GM23248 (cell line): ENCODE data around the gene ZNF474. TPM values are rescaled to one million over a fixed set of nuclear protein-coding genes. Genes with fewer than 3 reads are reported as not detected.

Source experiments
- DNase-seq: peaks from one replicate; pipeline ENCODE4 v3.0.0-alpha.2; 2015
- H2AFZ ChIP-seq: fragments of 200-600 bp; sonication (generic); 2 replicates; pipeline ENCODE4 v1.6.1; 2016; ENCODE audit warnings: antibody characterized with exemption
- H3F3A ChIP-seq: fragments of 200-600 bp; sonication (generic); 2 replicates; pipeline ENCODE4 v1.6.1; 2016; ENCODE audit warnings: mild to moderate bottlenecking, antibody characterized with exemption, mixed run types; ENCODE audit not compliant: insufficient read depth
- H3K27ac ChIP-seq: fragments of 200-600 bp; sonication (generic); 2 replicates; pipeline ENCODE4 v1.5.1; 2016; ENCODE audit warnings: mild to moderate bottlenecking
- H3K27me3 ChIP-seq: fragments of 200-600 bp; sonication (generic); replicated peaks from 2 replicates; pipeline ENCODE4 v1.6.1; 2016; ENCODE audit warnings: mild to moderate bottlenecking; ENCODE audit not compliant: insufficient read depth
- H3K36me3 ChIP-seq: fragments of 200-600 bp; sonication (generic); 2 replicates; pipeline ENCODE4 v1.6.1; 2016; ENCODE audit warnings: low read depth, mild to moderate bottlenecking
- H3K4me1 ChIP-seq: fragments of 200-600 bp; sonication (generic); 2 replicates; pipeline ENCODE4 v1.6.1; 2016; ENCODE audit warnings: mild to moderate bottlenecking; ENCODE audit not compliant: insufficient read depth
- H3K4me2 ChIP-seq: fragments of 200-600 bp; sonication (generic); one replicate; pipeline ENCODE4 v1.6.1; 2016; ENCODE audit warnings: mild to moderate bottlenecking; ENCODE audit not compliant: unreplicated experiment
- H3K4me3 ChIP-seq: fragments of 200-600 bp; sonication (generic); 2 replicates; pipeline ENCODE4 v1.5.1; 2016; ENCODE audit warnings: mild to moderate bottlenecking
- H3K79me2 ChIP-seq: fragments of 200-600 bp; sonication (generic); 2 replicates; pipeline ENCODE4 v1.6.1; 2016; ENCODE audit warnings: mild to moderate bottlenecking; ENCODE audit not compliant: insufficient read depth
- H3K9ac ChIP-seq: fragments of 200-600 bp; sonication (generic); 2 replicates; pipeline ENCODE4 v1.6.1; 2016; ENCODE audit warnings: mild to moderate bottlenecking
- H3K9me2 ChIP-seq: fragments of 200-600 bp; sonication (generic); 2 replicates; pipeline ENCODE4 v1.6.1; 2016; ENCODE audit warnings: mixed run types, mild to moderate bottlenecking, moderate library complexity; ENCODE audit not compliant: insufficient read depth
- H3K9me3 ChIP-seq: fragments of 200-600 bp; sonication (generic); one replicate; pipeline ENCODE4 v1.6.1; 2017; ENCODE audit warnings: low read depth
- H4K20me1 ChIP-seq: fragments of 200-600 bp; sonication (generic); 2 replicates; pipeline ENCODE4 v1.6.0; 2016; ENCODE audit not compliant: insufficient read depth
- EZH2 ChIP-seq: fragments of 200-600 bp; sonication (generic); IDR thresholded peaks from 2 replicates; pipeline ENCODE4 v1.6.1; 2018; ENCODE audit warnings: antibody characterized with exemption, mild to moderate bottlenecking; ENCODE audit not compliant: insufficient read depth, poor library complexity, severe bottlenecking
- EZH2phosphoT487 ChIP-seq: fragments of 200-600 bp; sonication (generic); IDR thresholded peaks from 2 replicates; pipeline ENCODE4 v1.6.1; 2018; ENCODE audit warnings: antibody characterized with exemption, moderate library complexity, mild to moderate bottlenecking, low read depth; ENCODE audit not compliant: insufficient read depth
- WGBS, 2 experiments: methylation state at CpG; one replicate each; pipeline ENCODE4 v1.1.6; 2015 to 2017; ENCODE audit warnings: low lambda C conversion rate in 2 of 2, low coverage in 1 of 2; ENCODE audit errors: missing lambda C conversion rate in 2 of 2; 5-methylcytosine and 5-hydroxymethylcytosine counted together
- in situ Hi-C: fragments of 300-500 bp; cut with MboI; formaldehyde crosslinking; loops from 2 replicates; pipeline ENCODE4 v1.15.0; 2020
- polyA plus RNA-seq: library from polyadenylated mRNA; unstranded; fragments of >200 nt; fragmentation: Nextera tagmentation; extraction: Ambion mirVana; gene quantifications from 2 replicates; pipeline ENCODE4 v1.2.1, GENCODE V29; 2016
- total RNA-seq: library from RNA; depleted of rRNA; stranded (reverse); fragments of >200 nt; shearing (Covaris generic); gene quantifications from 2 replicates; pipeline ENCODE4 v1.2.3, GENCODE V29; 2014

ZNF474 gene
- total and polyA plus RNA-seq, 2 experiments from 2014 or later, result 0.21 to 0.43 TPM

GRCh38 chr5:122195802-122196394, 66.6 kb downstream of the ZNF474 start:
- Histone ChIP-seq H3K27me3 (no peaks in the 10 kb centered on the region), H3K27ac (no peak overlapping the region), H3K9me3 (no peaks in the 10 kb centered on the region), H2AFZ (no peak overlapping the region), H3F3A (no peaks in the 10 kb centered on the region), H3K79me2 (no peaks in the 10 kb centered on the region), H3K9me2 (no peaks in the 10 kb centered on the region), H3K4me1 (no peaks in the 10 kb centered on the region), H3K36me3 (no peaks in the 10 kb centered on the region), H3K4me3 (no peak overlapping the region), H4K20me1 (no peaks in the 10 kb centered on the region), H3K4me2 (no peak overlapping the region), H3K9ac (no peak overlapping the region)
- TF ChIP-seq EZH2 (no peak), EZH2phosphoT487 (no peak)
- WGBS, 2 experiments, result 33% methylated on average over 3 of the region's 3 CpGs
- DNase-seq, result peak; percentile 72
- in situ Hi-C loops, result loop anchor here (10.0 kb wide), 1 partner anchor 219 kb away; no protein-coding TSS in a partner anchor

GRCh38 chr5:122199146-122199545, 69.8 kb downstream of the ZNF474 start:
- DNase-seq, result no peak
- H3K4me2 ChIP-seq, result no peak overlapping the region
- no peaks in the 10 kb centered on the region for H3K4me1 ChIP-seq
- H3K27ac ChIP-seq, result no peak overlapping the region
- no peak for TF ChIP-seq EZH2
- TF ChIP-seq EZH2phosphoT487, result no peak
- H3K36me3 ChIP-seq, result no peaks in the 10 kb centered on the region
- in situ Hi-C loops, result loop anchor here (10.0 kb wide), 1 partner anchor 216 kb away; no protein-coding TSS in a partner anchor
- no peaks in the 10 kb centered on the region for H3K27me3 ChIP-seq
- H2AFZ ChIP-seq, result no peak overlapping the region
- WGBS, 2 experiments, result 32 to 45% methylated on average over 3 of the region's 3 CpGs
- H3K9ac ChIP-seq, result no peak overlapping the region
- no peaks in the 10 kb centered on the region for H3F3A ChIP-seq
- no peaks in the 10 kb centered on the region for H3K9me3 ChIP-seq
- no peaks in the 10 kb centered on the region for H4K20me1 ChIP-seq
- H3K9me2 ChIP-seq, result no peaks in the 10 kb centered on the region
- no peak overlapping the region for H3K4me3 ChIP-seq
- H3K79me2 ChIP-seq, result no peaks in the 10 kb centered on the region

GRCh38 chr5:122200450-122200849, 71.1 kb downstream of the ZNF474 start:
- H3K9me3 ChIP-seq, result no peaks in the 10 kb centered on the region

GRCh38 chr5:122200865-122201264, 71.5 kb downstream of the ZNF474 start:
- no peaks in the 10 kb centered on the region for H3K9me2 ChIP-seq
- H3K27me3 ChIP-seq, result no peaks in the 10 kb centered on the region
- H3K36me3 ChIP-seq, result no peaks in the 10 kb centered on the region
- no peaks in the 10 kb centered on the region for H3K9me3 ChIP-seq
- no peaks in the 10 kb centered on the region for H3F3A ChIP-seq
- TF ChIP-seq EZH2phosphoT487 (no peak), EZH2 (no peak)
- no peak overlapping the region for H3K4me3 ChIP-seq
- H3K79me2 ChIP-seq, result no peaks in the 10 kb centered on the region
- 75 to 76% methylated on average over 3 of the region's 3 CpGs for whole genome bisulfite sequencing, 2 experiments
- DNase-seq, result no peak
- no peak overlapping the region for H2AFZ ChIP-seq
- in situ Hi-C loops, result no loop called here
- no peak overlapping the region for H3K27ac ChIP-seq
- no peak overlapping the region for H3K9ac ChIP-seq
- no peaks in the 10 kb centered on the region for H4K20me1 ChIP-seq
- H3K4me1 ChIP-seq, result no peaks in the 10 kb centered on the region
- H3K4me2 ChIP-seq, result no peak overlapping the region

More at GRCh38 chr5:122200450-122200849, 71.1 kb downstream of the ZNF474 start:
- Histone ChIP-seq H3K9ac (no peak overlapping the region), H3K79me2 (no peaks in the 10 kb centered on the region), H2AFZ (no peak overlapping the region), H3K27me3 (no peaks in the 10 kb centered on the region), H4K20me1 (no peaks in the 10 kb centered on the region), H3K36me3 (no peaks in the 10 kb centered on the region), H3K4me1 (no peaks in the 10 kb centered on the region), H3K4me3 (no peak overlapping the region), H3K9me2 (no peaks in the 10 kb centered on the region), H3K4me2 (no peak overlapping the region), H3F3A (no peaks in the 10 kb centered on the region), H3K27ac (no peak overlapping the region)
- no peak for TF ChIP-seq EZH2phosphoT487
- no peak for TF ChIP-seq EZH2
- no peak for DNase-seq
- in situ Hi-C loops, result no loop called here
